IMR-90 (cell line): ENCODE measurements around the gene CD7. TPM values are rescaled to one million over a fixed set of nuclear protein-coding genes. Genes with fewer than 3 reads are reported as not detected.

Source experiments
- ATAC-seq: fragments of 200-7000 bp; cut with Tn5 transposase; 2 replicates; pipeline ENCODE4 v1.9.1; 2020; ENCODE audit warnings: low read depth, mild to moderate bottlenecking, moderate library complexity
- BruUV-seq: library from RNA; stranded (reverse); fragments of 400-500 nt; replicated peaks from 2 replicates; lab custom pipeline; 2021; lab: Mats Ljungman, UMichigan
- CTCF ChIA-PET: fragments of 300-600 bp; formaldehyde crosslinking; extraction: SDS; loops from one replicate; lab custom pipeline; 2021; ENCODE audit warnings: antibody characterized with exemption; lab: Yijun Ruan, JAX
- POLR2A ChIA-PET: fragments of 300-600 bp; sonication (Branson Sonifier 250); formaldehyde crosslinking; loops from one replicate; lab custom pipeline; 2022; ENCODE audit warnings: antibody characterized with exemption; ENCODE audit not compliant: unreplicated experiment; lab: Charles Lee
- DNase-seq: peaks from one replicate; pipeline ENCODE4 v3.0.0; 2013
- H2AFZ ChIP-seq: replicated peaks from 2 replicates; pipeline ENCODE3; 2013; ENCODE audit warnings: low read length, mild to moderate bottlenecking; ENCODE audit not compliant: poor library complexity
- H2AK5ac ChIP-seq: 2 replicates; pipeline ENCODE4 v1.6.1; 2013; ENCODE audit warnings: low read depth, low read length, inconsistent platforms
- H2AK9ac ChIP-seq: replicated peaks from 2 replicates; pipeline ENCODE3; 2013; ENCODE audit warnings: mild to moderate bottlenecking, low read depth, low read length, moderate library complexity; ENCODE audit not compliant: poor library complexity
- H2BK120ac ChIP-seq: 2 replicates; pipeline ENCODE4 v1.6.1; 2013; ENCODE audit warnings: low read depth, low read length, inconsistent platforms
- H2BK15ac ChIP-seq: 3 replicates; pipeline ENCODE4 v1.6.1; 2013; ENCODE audit warnings: low read depth, low read length, inconsistent platforms
- H2BK20ac ChIP-seq: 2 replicates; pipeline ENCODE4 v1.6.1; 2013; ENCODE audit warnings: low read depth, mild to moderate bottlenecking, inconsistent platforms, low read length, moderate library complexity
- H2BK5ac ChIP-seq: 2 replicates; pipeline ENCODE4 v1.6.1; 2013; ENCODE audit warnings: mild to moderate bottlenecking, low read depth, low read length, inconsistent platforms; ENCODE audit not compliant: poor library complexity, severe bottlenecking
- H3K14ac ChIP-seq: replicated peaks from 2 replicates; pipeline ENCODE4 v1.6.1; 2013; ENCODE audit warnings: low read depth, low read length, inconsistent platforms
- H3K18ac ChIP-seq: 2 replicates; pipeline ENCODE4 v1.6.1; 2013; ENCODE audit warnings: low read depth, low read length, control low read depth
- H3K23ac ChIP-seq: 2 replicates; pipeline ENCODE4 v1.6.1; 2013; ENCODE audit warnings: low read depth, low read length, inconsistent platforms
- H3K27ac ChIP-seq: 2 replicates; pipeline ENCODE4 v1.5.1; 2013; ENCODE audit warnings: mild to moderate bottlenecking, control low read depth, low read length; ENCODE audit not compliant: insufficient read depth
- H3K27me3 ChIP-seq: 2 replicates; pipeline ENCODE4 v1.6.1; 2013; ENCODE audit warnings: low read length; ENCODE audit not compliant: control insufficient read depth, insufficient read depth
- H3K36me3 ChIP-seq: 2 replicates; pipeline ENCODE4 v1.6.1; 2013; ENCODE audit warnings: low read length, mixed read lengths; ENCODE audit not compliant: control insufficient read depth, insufficient read depth
- H3K4ac ChIP-seq: 2 replicates; pipeline ENCODE4 v1.6.1; 2013; ENCODE audit warnings: low read depth, low read length, inconsistent platforms
- H3K4me1 ChIP-seq: 2 replicates; pipeline ENCODE4 v1.6.1; 2013; ENCODE audit warnings: low read length, mixed read lengths; ENCODE audit not compliant: control insufficient read depth, insufficient read depth
- H3K4me2 ChIP-seq: 2 replicates; pipeline ENCODE4 v1.6.1; 2013; ENCODE audit warnings: low read depth, mild to moderate bottlenecking, control low read depth, low read length, moderate library complexity
- H3K4me3 ChIP-seq: 2 replicates; pipeline ENCODE4 v1.5.1; 2013; ENCODE audit warnings: low read depth, mild to moderate bottlenecking, control low read depth, low read length, moderate library complexity; ENCODE audit not compliant: insufficient read depth
- H3K56ac ChIP-seq: 2 replicates; pipeline ENCODE4 v1.6.1; 2013; ENCODE audit warnings: low read length, inconsistent platforms; ENCODE audit not compliant: insufficient read depth; ENCODE audit errors: extremely low read depth
- H3K79me1 ChIP-seq, 2 experiments: 2 replicates each; pipeline ENCODE4 v1.6.1; 2013; ENCODE audit warnings: low read length in 2 of 2, inconsistent platforms in 1 of 2, low read depth in 1 of 2
- H3K9ac ChIP-seq: 2 replicates; pipeline ENCODE4 v1.6.1; 2013; ENCODE audit warnings: low read depth, low read length, control low read depth
- H3K9me1 ChIP-seq: 2 replicates; pipeline ENCODE4 v1.6.1; 2013; ENCODE audit warnings: low read length, inconsistent platforms; ENCODE audit not compliant: insufficient read depth
- H3K9me3 ChIP-seq: 2 replicates; pipeline ENCODE4 v1.6.1; 2013; ENCODE audit warnings: low read length; ENCODE audit not compliant: control insufficient read depth, insufficient read depth
- H4K20me1 ChIP-seq: 2 replicates; pipeline ENCODE4 v1.6.1; 2013; ENCODE audit warnings: low read length, inconsistent platforms; ENCODE audit not compliant: insufficient read depth
- H4K5ac ChIP-seq: 2 replicates; pipeline ENCODE4 v1.6.1; 2013; ENCODE audit warnings: mild to moderate bottlenecking, low read depth, low read length, control low read depth
- H4K8ac ChIP-seq, 2 experiments: 2 replicates each; pipeline ENCODE4 v1.6.1; 2013; ENCODE audit warnings: low read depth in 2 of 2, low read length in 2 of 2, control low read depth in 1 of 2, inconsistent platforms in 1 of 2
- H4K91ac ChIP-seq: 2 replicates; pipeline ENCODE4 v1.6.1; 2013; ENCODE audit warnings: low read depth, low read length, inconsistent platforms; ENCODE audit not compliant: insufficient read depth
- CEBPB ChIP-seq: IDR thresholded peaks from 2 replicates; pipeline ENCODE4 v1.6.1; 2012; ENCODE audit warnings: low read depth, low read length, improper control_type of control experiment
- CTCF ChIP-seq: conservative IDR thresholded peaks from 2 replicates; pipeline ENCODE4 v1.5.1; 2012; ENCODE audit warnings: mild to moderate bottlenecking, low read depth, low read length, improper control_type of control experiment
- FOS ChIP-seq: fragments of 150-350 bp; IDR thresholded peaks from 2 replicates; pipeline ENCODE4 v1.6.1; 2016; ENCODE audit warnings: low read depth, low read length
- NFE2L2 ChIP-seq: fragments of 150-350 bp; IDR thresholded peaks from 2 replicates; pipeline ENCODE4 v1.6.1; 2016; ENCODE audit warnings: low read depth, mild to moderate bottlenecking, low read length
- RCOR1 ChIP-seq: IDR thresholded peaks from 2 replicates; pipeline ENCODE4 v1.6.1; 2012; ENCODE audit warnings: mild to moderate bottlenecking, low read length, improper control_type of control experiment; ENCODE audit not compliant: insufficient replicate concordance
- RFX5 ChIP-seq: IDR thresholded peaks from 2 replicates; pipeline ENCODE4 v1.8.0; 2012; ENCODE audit warnings: low read depth, mild to moderate bottlenecking, low read length, moderate library complexity
- WGBS, 2 experiments: methylation state at CpG; one replicate each; pipeline versions ENCODE4 v1.1.5 to v1.1.7; 2013; ENCODE audit warnings: missing lambda C conversion rate in 2 of 2; ENCODE audit not compliant: insufficient read length in 1 of 2; ENCODE audit errors: extremely low coverage in 2 of 2; 5-methylcytosine and 5-hydroxymethylcytosine counted together
- dilution Hi-C: fragments of 300-500 bp; cut with HindIII; formaldehyde crosslinking; loops from one replicate; pipeline ENCODE4 v1.14.3; 2018; ENCODE audit warnings: low sequenced_read_pairs; ENCODE audit not compliant: unreplicated experiment
- in situ Hi-C: fragments of 300-500 bp; cut with MboI; formaldehyde crosslinking; loops from 3 replicates; pipeline ENCODE4 v1.14.3; 2019; ENCODE audit warnings: low sequenced_read_pairs, inconsistent platforms, mixed read lengths
- intact Hi-C: fragments of 100-400 bp; cut with micrococcal nuclease; formaldehyde crosslinking; loops from 2 replicates; pipeline ENCODE4 v1.10.0; 2022
- polyA plus RNA-seq, 3 experiments: library from polyadenylated mRNA; depleted of rRNA; stranded (reverse); fragments of >200 nt; gene quantifications; 2 replicates each; pipeline ENCODE4 v1.2.3, GENCODE V29; 2012; ENCODE audit warnings: low replicate concordance in 1 of 3
- total RNA-seq: library from RNA; depleted of rRNA; stranded (reverse); fragments of >200 nt; gene quantifications from 2 replicates; pipeline ENCODE4 v1.2.3, GENCODE V29; 2012

The CD7 gene
- total and polyA plus RNA-seq, 2 of the 4 experiments (the other 2 are of a cell fraction), result not detected

DNA sequence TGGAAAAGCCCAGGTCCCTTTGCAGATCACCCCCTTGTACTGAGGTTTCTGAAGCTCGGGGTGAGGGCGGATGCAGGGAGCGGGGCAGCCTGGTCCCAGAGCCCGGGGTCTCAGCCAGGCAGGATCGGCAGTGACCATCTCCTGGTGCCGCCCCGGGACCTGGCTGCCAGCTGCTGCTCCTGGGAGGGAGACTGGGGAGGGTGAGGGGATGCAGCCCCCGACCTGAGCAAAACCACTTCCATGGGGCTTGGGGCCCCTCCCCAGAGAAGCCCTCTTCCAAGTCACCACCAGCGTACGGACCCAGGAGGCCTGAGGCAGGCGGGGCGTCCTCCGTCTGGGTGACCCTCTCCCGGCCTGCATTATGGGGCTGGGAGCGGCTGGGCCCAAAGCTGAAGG lies 14.8 kb downstream of the CD7 start:
- Histone ChIP-seq H2BK20ac (no peak overlapping the region), H2BK5ac (no peak overlapping the region), H3K14ac (no peak overlapping the region), H3K4me2 (no peak overlapping the region), H3K56ac (no peak overlapping the region), H3K4ac (no peak overlapping the region), H3K9me3 (no peaks in the 10 kb centered on the region), H3K9me1 (peaks cover 4% of the 10 kb centered on the region; the same call in 1 of the 2 replicates), H2BK15ac (no peak overlapping the region), H4K91ac (no peak overlapping the region), H3K36me3 (no peaks in the 10 kb centered on the region), H3K4me3 (no peak overlapping the region), H4K8ac (no peak overlapping the region), H2BK120ac (no peak overlapping the region), H4K20me1 (no peaks in the 10 kb centered on the region; the same call in 1 of the 2 replicates), H2AFZ (no peak overlapping the region), H3K79me1 (0 out of 4 replicates have a peak, but pooled peaks cover 0 to 4% of the 10 kb centered on the region in 2 experiments), H3K27me3 (no peaks in the 10 kb centered on the region; the same call in 1 of the 2 replicates), H3K27ac (no peak overlapping the region), H3K9ac (no peak overlapping the region), H3K18ac (no peak overlapping the region), H3K4me1 (peaks cover 13% of the 10 kb centered on the region), H4K5ac (no peak overlapping the region), H2AK5ac (no peak overlapping the region), H3K23ac (no peak overlapping the region), H2AK9ac (no peak overlapping the region)
- WGBS, 2 experiments, result 85% methylated on average over 4 of the region's 15 CpGs; no CpG with 5 or more reads in 1 of the 2 experiments
- dilution Hi-C loops, result no loop called here
- CTCF ChIA-PET, result no interaction called here
- no TSS peak for BruUV-seq
- no peak for TF ChIP-seq FOS
- TF ChIP-seq CTCF, result no peak
- TF ChIP-seq RCOR1, result no peak
- TF ChIP-seq CEBPB, result no peak
- TF ChIP-seq RFX5, result no peak
- TF ChIP-seq NFE2L2, result no peak
- POLR2A ChIA-PET, result no interaction called here
- DNase-seq (no peak), ATAC-seq (no peak)
- intact Hi-C loops, result no loop called here
- in situ Hi-C loops, result no loop called here
